Naive thymus-derived CD8-positive, alpha-beta T cell (primary cell): ENCODE data around the gene SLC49A4. TPM values are rescaled to one million over a fixed set of nuclear protein-coding genes. Genes with fewer than 3 reads are reported as not detected.
A peak's percentile ranks its signal among the peaks of the same experiment; 100 is the strongest.

Experiments used
- ATAC-seq, 2 donors: fragments of 150-1000 bp; cut with Tn5 transposase in 1 of 2; sonication (Bioruptor Pico), chemical (Tn5 transposase) in 1 of 2; 1 replicate in 1 of 2; 2 replicates in 1 of 2; pipeline ENCODE4 v1.10.0; 2021; ENCODE audit warnings: mild to moderate bottlenecking in 2 of 2, moderate library complexity in 2 of 2
- POLR2A ChIA-PET: fragments of 350-600 bp; sonication (Branson Sonifier 250); formaldehyde crosslinking; loops from one replicate; lab custom pipeline; 2021; ENCODE audit warnings: antibody characterized with exemption; lab: Charles Lee
- DNase-seq, 10 donors: peaks; one replicate each; pipeline versions ENCODE4 v3.0.0 to v3.0.0-alpha.2; 2020 to 2022
- H3K27ac Mint-ChIP-seq, 10 donors: one replicate each; pipeline ENCODE4 v1.8.0; 2020 to 2022; ENCODE audit warnings: mild to moderate bottlenecking in 10 of 10, mixed read lengths in 10 of 10, moderate library complexity in 4 of 10, inconsistent platforms in 1 of 10
- H3K27me3 Mint-ChIP-seq, 5 donors: one replicate each; pipeline ENCODE4 v1.8.0; 2021 to 2022; ENCODE audit warnings: mixed read lengths in 5 of 5
- H3K36me3 Mint-ChIP-seq, 3 donors: one replicate each; pipeline ENCODE4 v1.8.0; 2020 to 2022; ENCODE audit warnings: mixed read lengths in 3 of 3, mild to moderate bottlenecking in 2 of 3, inconsistent platforms in 1 of 3
- H3K4me1 Mint-ChIP-seq, 4 donors: one replicate each; pipeline ENCODE4 v1.8.0; 2021 to 2022; ENCODE audit warnings: mixed read lengths in 4 of 4
- H3K4me3 Mint-ChIP-seq, 10 donors: one replicate each; pipeline ENCODE4 v1.8.0; 2020 to 2022; ENCODE audit warnings: mild to moderate bottlenecking in 10 of 10, mixed read lengths in 10 of 10, moderate library complexity in 6 of 10, inconsistent platforms in 1 of 10
- H3K9me3 Mint-ChIP-seq, 9 donors: one replicate each; pipeline ENCODE4 v1.8.0; 2020 to 2022; ENCODE audit warnings: mixed read lengths in 9 of 9, mild to moderate bottlenecking in 3 of 9, inconsistent platforms in 1 of 9, moderate library complexity in 1 of 9
- polyA plus RNA-seq, 3 donors: library from polyadenylated mRNA; unstranded; fragments of 300-500 nt; fragmentation: Illumina TruSeq; gene quantifications; one replicate each; pipeline ENCODE4 v1.2.3, GENCODE V29; 2021
- total RNA-seq, 8 experiments: library from RNA in 2 of 8; stranded (reverse) in 2 of 8; gene quantifications; one replicate each; pipeline ENCODE4 v1.2.3 and lab custom pipeline; 2021 to 2026

The SLC49A4 gene
- total and polyA plus RNA-seq, 5 experiments from 2014 or later: 1.3 to 8.7 (median 2.5) TPM

DNA sequence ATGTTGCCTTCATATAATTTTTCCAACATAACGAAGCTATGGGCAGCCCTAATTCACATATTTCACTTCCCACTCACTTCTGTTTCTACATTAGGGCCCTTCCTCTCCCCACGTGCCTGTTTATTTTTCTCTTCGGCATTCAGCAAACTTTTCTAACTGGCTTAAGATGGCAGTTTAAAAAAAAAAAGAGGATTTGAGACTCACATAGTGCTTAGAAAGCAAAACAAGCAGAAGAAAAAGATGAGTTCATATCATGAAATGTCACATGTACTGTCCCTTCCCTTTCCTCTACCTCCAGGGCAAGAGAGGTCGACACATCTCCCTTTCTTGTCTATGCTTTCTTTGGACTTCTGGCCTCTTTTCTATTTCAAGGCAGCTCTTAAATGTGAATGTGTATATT is 30.6 kb downstream of the SLC49A4 start:
- no peak for DNase-seq
- POLR2A ChIA-PET: no interaction called here
- no peaks in the 10 kb centered on the region for H3K27me3 Mint-ChIP-seq

DNA sequence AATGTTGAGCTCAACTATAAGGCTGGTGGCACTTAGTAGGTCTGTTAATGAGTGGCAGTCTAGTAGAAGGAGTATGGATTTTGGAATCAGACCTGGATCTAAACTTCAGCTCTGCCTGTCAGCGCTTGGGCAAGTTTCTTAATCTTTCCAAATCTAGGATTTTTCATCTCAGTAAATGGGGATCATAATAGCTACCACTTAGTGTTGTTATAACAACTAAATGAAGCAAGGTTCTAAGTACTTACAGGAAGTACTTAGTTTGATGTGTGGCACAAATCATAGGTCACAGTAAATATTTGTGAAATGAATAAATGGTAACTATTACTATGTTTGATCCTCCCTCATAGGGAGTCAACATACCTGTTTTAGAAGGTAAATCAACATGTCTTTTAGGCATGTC is 31.4 kb downstream of the SLC49A4 start:
- no peak overlapping the region for H3K4me3 Mint-ChIP-seq
- no peak for ATAC-seq
- H3K27me3 Mint-ChIP-seq: no peaks in the 10 kb centered on the region
- H3K27ac Mint-ChIP-seq: no peak overlapping the region
- DNase-seq: no peak
- peaks cover 25 to 59% (median 39%) of the 10 kb centered on the region in 3 donors for H3K36me3 Mint-ChIP-seq
- POLR2A ChIA-PET: no interaction called here
- peaks cover 0 to 2% (median 0%) of the 10 kb centered on the region in 4 donors for H3K4me1 Mint-ChIP-seq
- peaks cover 0 to 3% (median 0%) of the 10 kb centered on the region in 9 donors for H3K9me3 Mint-ChIP-seq

More for the DNA sequence above, 30.6 kb downstream of the SLC49A4 start:
- H3K36me3 Mint-ChIP-seq: peaks cover 25 to 59% (median 42%) of the 10 kb centered on the region in 3 donors
- H3K27ac Mint-ChIP-seq: no peak overlapping the region
- H3K9me3 Mint-ChIP-seq: peaks cover 0 to 3% (median 0%) of the 10 kb centered on the region in 9 donors
- H3K4me3 Mint-ChIP-seq: no peak overlapping the region
- ATAC-seq: no peak
- H3K4me1 Mint-ChIP-seq: peaks cover 0 to 2% (median 0%) of the 10 kb centered on the region in 4 donors

DNA sequence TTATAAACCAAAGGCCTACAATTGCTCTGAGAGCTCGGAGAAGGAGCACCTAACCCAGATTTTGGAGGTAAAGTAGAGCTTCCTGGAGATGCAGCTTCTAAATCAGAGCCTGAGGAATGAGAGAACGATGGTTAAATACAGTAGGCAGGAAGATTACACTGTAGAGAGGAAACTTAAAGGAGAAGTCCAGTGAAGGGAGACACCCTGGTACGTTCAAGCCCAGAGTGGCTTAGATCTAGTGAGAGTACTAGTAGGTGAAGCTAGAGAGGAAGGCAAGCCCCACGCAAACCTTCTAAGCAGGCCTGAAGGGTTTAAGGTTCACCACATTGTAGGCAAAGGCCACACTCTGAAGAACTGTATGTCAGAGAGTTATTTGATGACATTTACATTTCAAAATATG is 33.4 kb downstream of the SLC49A4 start:
- ATAC-seq (no peak), DNase-seq (no peak)
- Mint-ChIP-seq H3K9me3 (peaks cover 0 to 3% (median 0%) of the 10 kb centered on the region in 9 donors), H3K36me3 (peaks cover 19 to 63% (median 47%) of the 10 kb centered on the region in 3 donors), H3K4me1 (peaks cover 0 to 2% (median 0%) of the 10 kb centered on the region in 4 donors), H3K4me3 (no peak overlapping the region), H3K27me3 (no peaks in the 10 kb centered on the region), H3K27ac (no peak overlapping the region)
- POLR2A ChIA-PET: no interaction called here

DNA sequence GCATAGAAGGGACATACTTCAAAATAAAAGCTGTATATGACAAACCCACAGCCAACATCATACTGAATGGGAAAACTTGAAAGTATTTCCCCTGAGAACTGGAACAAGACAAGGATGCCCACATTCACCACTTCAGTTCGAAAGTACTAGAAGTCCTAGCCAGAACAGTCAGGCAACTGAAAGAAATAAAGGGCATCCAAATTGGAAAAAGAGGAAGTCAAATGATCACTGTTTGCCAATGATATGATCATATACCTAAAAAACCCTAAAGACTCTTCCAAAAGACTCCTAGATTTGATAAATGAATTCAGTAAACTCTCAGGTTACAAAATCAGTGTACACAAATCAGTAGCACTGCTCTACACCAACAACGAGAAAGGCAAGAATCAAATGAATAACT is 40.7 kb downstream of the SLC49A4 start:
- no peak overlapping the region for H3K4me3 Mint-ChIP-seq
- no peak for ATAC-seq
- H3K36me3 Mint-ChIP-seq: peaks cover 18 to 40% (median 38%) of the 10 kb centered on the region in 3 donors
- no peak overlapping the region for H3K27ac Mint-ChIP-seq
- H3K9me3 Mint-ChIP-seq: peaks cover 0 to 5% (median 0%) of the 10 kb centered on the region in 9 donors
- no peaks in the 10 kb centered on the region for H3K27me3 Mint-ChIP-seq
- POLR2A ChIA-PET: no interaction called here
- DNase-seq: no peak
- H3K4me1 Mint-ChIP-seq: no peaks in the 10 kb centered on the region

DNA sequence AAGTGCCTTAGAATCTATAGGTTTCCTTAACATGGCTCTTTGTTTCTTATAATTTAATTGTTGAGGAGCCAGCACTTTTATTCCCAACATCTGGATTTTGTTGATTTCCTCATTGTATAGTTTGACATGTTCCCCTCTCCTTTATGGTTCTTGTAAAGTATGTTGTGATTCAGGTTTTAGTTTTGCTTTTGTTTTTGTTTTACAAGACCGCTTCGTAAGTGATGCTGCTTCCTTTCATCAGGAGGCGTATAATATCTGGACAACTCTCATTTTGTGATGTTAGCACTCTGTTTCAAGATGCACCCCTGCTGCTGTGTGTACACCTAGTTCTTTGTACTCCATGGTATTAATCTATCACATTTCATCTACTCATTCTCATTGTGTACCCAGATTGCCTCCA is 48.7 kb downstream of the SLC49A4 start:
- Mint-ChIP-seq H3K36me3 (peaks cover 20 to 43% (median 42%) of the 10 kb centered on the region in 3 donors), H3K27ac (peak overlapping the region in 4 of 10 donors; percentile 12 to 57 (median 24)), H3K4me1 (peaks cover 0 to 5% (median 2%) of the 10 kb centered on the region in 4 donors), H3K4me3 (peak overlapping the region in 2 of 10 donors; percentile 5 to 32), H3K27me3 (no peaks in the 10 kb centered on the region), H3K9me3 (peaks cover 0 to 3% (median 0%) of the 10 kb centered on the region in 9 donors)
- DNase-seq (no peak), ATAC-seq (no peak)
- POLR2A ChIA-PET: no interaction called here

DNA sequence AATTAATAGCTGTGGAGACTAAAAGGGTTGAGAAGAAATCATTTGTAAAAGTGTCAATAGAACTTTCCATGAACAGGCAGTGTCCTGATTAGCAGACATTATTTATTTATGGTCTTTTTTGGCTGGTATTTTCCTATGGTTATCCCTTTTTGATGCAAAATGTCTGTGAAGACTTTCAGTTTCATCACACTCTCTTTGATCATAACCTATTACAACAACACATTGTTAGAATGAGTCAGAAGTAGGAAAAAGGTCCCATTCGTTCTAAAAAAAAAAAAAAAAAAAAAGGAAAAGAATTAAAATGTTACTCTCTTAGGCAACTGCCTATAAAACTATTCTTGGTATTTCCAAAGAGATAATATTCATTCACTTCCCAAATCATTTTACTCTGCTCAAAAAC is 62.1 kb downstream of the SLC49A4 start:
- peaks cover 0 to 3% (median 0%) of the 10 kb centered on the region in 4 donors for H3K4me1 Mint-ChIP-seq
- H3K9me3 Mint-ChIP-seq: no peaks in the 10 kb centered on the region
- no peak for ATAC-seq
- H3K27ac Mint-ChIP-seq: no peak overlapping the region
- no peaks in the 10 kb centered on the region for H3K27me3 Mint-ChIP-seq
- DNase-seq: no peak
- H3K4me3 Mint-ChIP-seq: no peak overlapping the region
- POLR2A ChIA-PET: no interaction called here
- peaks cover 5 to 61% (median 16%) of the 10 kb centered on the region in 3 donors for H3K36me3 Mint-ChIP-seq

DNA sequence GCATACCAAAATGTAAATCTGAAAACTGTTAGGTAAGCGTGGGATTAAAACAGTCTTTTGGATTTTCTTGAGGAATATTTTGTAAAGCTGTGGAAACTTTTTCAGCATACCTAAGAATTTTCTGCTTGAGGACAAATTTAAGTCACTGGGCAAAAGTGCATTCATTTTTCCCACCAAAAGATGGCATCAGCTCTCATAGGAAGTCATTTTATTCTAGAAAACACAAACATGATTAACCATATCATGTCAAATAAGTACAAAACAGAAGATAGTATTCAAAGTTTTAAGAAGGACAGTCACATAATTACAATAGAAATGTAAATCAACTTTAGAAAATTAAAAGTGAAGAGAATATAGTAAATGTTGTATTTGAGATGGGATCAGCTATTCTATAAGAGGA is 63.5 kb downstream of the SLC49A4 start:
- POLR2A ChIA-PET: no interaction called here
- H3K36me3 Mint-ChIP-seq: peaks cover 5 to 66% (median 16%) of the 10 kb centered on the region in 3 donors
- no peaks in the 10 kb centered on the region for H3K9me3 Mint-ChIP-seq
- H3K27me3 Mint-ChIP-seq: no peaks in the 10 kb centered on the region
- DNase-seq: peak in 1 of 10 donors; percentile 3
- ATAC-seq: no peak
- no peak overlapping the region for H3K4me3 Mint-ChIP-seq
- H3K4me1 Mint-ChIP-seq: peaks cover 0 to 3% (median 0%) of the 10 kb centered on the region in 4 donors
- H3K27ac Mint-ChIP-seq: peak overlapping the region in 1 of 10 donors; percentile 46

DNA sequence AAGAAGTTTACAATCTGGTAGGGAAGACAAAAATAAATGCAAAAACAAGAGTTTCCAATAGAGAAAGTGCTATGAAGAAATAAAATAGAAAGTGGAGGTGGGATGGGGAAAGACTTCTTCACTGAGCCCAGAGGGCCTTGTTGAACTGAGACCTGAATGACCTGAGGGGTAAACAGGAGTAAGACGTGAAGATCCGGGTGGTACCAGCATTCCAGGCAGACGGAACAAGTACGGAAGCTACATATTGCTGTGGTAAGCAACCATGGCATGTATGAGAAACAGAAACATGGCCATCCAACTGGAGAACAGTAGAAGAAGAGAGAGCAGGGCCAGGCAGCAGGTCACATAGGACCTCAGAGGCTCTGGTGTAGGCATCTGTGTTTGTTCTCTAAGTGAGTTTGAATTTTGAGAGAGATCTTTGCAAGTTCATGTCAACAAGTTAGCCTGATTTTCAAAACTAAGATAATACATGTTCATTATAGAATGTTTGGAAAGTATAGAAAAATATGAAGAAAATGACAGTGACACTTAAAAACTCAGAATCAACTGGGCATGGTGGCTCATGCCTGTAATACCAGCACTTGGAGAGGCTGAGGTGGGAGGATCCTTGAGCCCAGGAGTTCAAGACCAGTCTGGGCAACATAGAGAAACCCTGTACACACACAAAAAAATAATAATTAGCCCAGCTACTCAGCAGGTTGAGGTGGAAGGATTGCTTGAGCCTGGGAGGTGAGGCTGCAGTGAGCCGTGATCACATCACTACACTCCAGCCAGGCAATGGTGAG is 64.3 kb downstream of the SLC49A4 start:
- H3K4me1 Mint-ChIP-seq: peaks cover 0 to 3% (median 0%) of the 10 kb centered on the region in 4 donors
- H3K9me3 Mint-ChIP-seq: no peaks in the 10 kb centered on the region
- no peak for DNase-seq
- no peak for ATAC-seq
- H3K36me3 Mint-ChIP-seq: peaks cover 5 to 68% (median 14%) of the 10 kb centered on the region in 3 donors
- H3K27me3 Mint-ChIP-seq: no peaks in the 10 kb centered on the region
- peak overlapping the region in 1 of 10 donors; percentile 46 for H3K27ac Mint-ChIP-seq
- no peak overlapping the region for H3K4me3 Mint-ChIP-seq
- POLR2A ChIA-PET: no interaction called here

DNA sequence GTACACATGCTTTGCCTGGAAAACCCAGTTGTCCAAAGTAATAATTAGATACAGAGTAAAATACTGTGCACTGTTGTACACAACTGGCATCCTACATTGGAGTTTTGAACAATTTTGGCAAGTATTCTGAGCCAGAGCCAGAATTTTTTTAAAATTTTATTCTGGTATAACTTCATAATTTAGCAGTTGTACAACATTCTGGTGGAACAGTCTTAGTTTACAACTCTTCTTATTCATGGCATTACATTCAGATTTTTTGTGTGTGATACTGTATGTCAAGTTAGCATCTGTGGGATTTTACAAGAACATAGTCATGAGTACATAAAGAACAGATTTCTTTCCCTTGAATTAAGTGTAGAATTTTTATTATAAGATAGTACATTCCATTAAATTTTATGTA is 67.5 kb downstream of the SLC49A4 start:
- POLR2A ChIA-PET: no interaction called here
- H3K9me3 Mint-ChIP-seq: no peaks in the 10 kb centered on the region
- no peak overlapping the region for H3K4me3 Mint-ChIP-seq
- DNase-seq (no peak), ATAC-seq (no peak)
- H3K36me3 Mint-ChIP-seq: peaks cover 9 to 65% (median 16%) of the 10 kb centered on the region in 3 donors
- peaks cover 0 to 3% (median 0%) of the 10 kb centered on the region in 4 donors for H3K4me1 Mint-ChIP-seq
- no peaks in the 10 kb centered on the region for H3K27me3 Mint-ChIP-seq
- H3K27ac Mint-ChIP-seq: no peak overlapping the region

DNA sequence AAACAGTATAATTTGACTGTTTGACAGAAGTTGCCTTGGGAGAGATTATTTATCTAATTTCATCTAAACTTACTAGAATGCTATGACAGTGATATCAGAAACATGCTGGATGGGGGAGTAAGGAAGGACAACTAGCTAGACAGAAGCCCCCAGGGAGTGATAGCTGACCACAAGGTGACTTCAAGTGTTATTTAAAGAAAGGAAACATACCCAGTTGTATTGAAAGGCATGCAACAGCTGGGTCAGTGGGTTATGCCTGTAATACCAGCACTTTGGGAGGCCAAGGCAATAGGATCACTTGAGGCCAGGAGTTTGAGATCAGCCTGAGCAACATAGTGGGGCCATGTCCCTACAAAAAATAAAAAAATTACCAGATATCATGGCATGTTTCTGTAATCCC is 69.6 kb downstream of the SLC49A4 start:
- POLR2A ChIA-PET: no interaction called here
- peaks cover 0 to 3% (median 0%) of the 10 kb centered on the region in 4 donors for H3K4me1 Mint-ChIP-seq
- H3K27me3 Mint-ChIP-seq: no peaks in the 10 kb centered on the region

DNA sequence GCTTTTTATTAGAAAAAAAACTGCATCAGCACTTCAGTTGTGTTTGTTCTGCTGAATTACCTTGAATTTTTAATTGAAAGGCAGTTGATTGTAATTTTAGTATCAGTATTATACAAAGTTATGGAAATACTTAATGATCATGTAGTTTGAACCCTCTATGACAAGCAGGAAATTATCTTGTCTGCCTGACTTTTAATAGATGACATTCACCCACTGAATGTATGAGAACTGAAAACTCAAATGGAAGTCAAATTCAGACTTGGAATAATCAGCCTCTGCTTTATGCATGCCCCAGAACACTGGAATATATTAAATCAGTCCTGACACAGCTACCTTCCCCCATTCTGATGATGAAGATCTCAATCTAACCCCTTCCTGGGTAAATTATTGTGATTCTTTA is 73.5 kb downstream of the SLC49A4 start:
- no peak overlapping the region for H3K4me3 Mint-ChIP-seq
- H3K27ac Mint-ChIP-seq: no peak overlapping the region
- POLR2A ChIA-PET: no interaction called here
- H3K27me3 Mint-ChIP-seq: no peaks in the 10 kb centered on the region
- ATAC-seq (no peak), DNase-seq (no peak)
- peaks cover 8 to 50% (median 24%) of the 10 kb centered on the region in 3 donors for H3K36me3 Mint-ChIP-seq
- no peaks in the 10 kb centered on the region for H3K4me1 Mint-ChIP-seq
- no peaks in the 10 kb centered on the region for H3K9me3 Mint-ChIP-seq

More for the DNA sequence above, 69.6 kb downstream of the SLC49A4 start:
- H3K4me3 Mint-ChIP-seq: no peak overlapping the region
- ATAC-seq: no peak
- no peak for DNase-seq
- no peaks in the 10 kb centered on the region for H3K9me3 Mint-ChIP-seq
- peak overlapping the region in 1 of 10 donors; percentile 30 for H3K27ac Mint-ChIP-seq
- peaks cover 9 to 54% (median 18%) of the 10 kb centered on the region in 3 donors for H3K36me3 Mint-ChIP-seq

DNA sequence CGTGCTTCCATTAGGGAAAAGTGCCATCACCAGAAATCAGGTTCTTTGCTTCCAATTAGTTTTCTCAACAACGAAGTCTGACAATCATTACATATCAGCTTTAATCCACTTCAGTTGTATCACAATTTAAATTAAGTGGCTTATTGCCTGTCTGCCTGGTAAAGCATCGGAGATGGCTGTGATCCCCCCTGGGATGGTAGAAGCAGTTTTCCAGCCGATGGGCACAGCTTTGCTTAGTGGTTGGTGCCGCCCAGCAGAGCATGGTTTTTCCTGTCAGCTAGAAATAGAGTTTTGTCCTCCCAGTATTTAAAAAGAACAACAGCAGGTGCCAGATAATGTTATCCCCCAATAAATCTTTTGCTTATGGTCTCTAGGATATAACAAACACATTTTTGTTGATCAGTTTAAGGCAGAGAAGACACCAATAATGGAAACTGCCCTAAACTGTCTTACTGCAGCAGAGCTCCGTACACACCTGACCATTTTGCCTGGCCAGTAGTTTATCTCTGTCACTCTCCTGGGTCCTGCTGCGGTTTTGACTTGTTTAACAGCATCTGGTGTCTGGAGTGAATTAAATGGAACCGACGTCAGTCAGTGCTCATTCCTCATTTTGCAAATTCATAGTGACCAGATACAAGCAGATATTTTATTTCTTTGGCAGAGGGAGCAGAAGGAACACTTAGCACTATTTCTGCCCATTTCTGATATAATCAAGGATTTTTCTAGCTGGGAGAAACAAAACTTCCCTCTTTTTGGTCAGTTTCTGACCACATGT is 79.1 kb downstream of the SLC49A4 start:
- peaks cover 2 to 18% (median 10%) of the 10 kb centered on the region in 4 donors for H3K4me1 Mint-ChIP-seq
- H3K27me3 Mint-ChIP-seq: no peaks in the 10 kb centered on the region
- H3K36me3 Mint-ChIP-seq: peaks cover 11 to 44% (median 31%) of the 10 kb centered on the region in 3 donors
- POLR2A ChIA-PET: no interaction called here
- no peaks in the 10 kb centered on the region for H3K9me3 Mint-ChIP-seq
- no peak overlapping the region for H3K4me3 Mint-ChIP-seq
- no peak for DNase-seq
- ATAC-seq: no peak
- no peak overlapping the region for H3K27ac Mint-ChIP-seq
